GM21825 (cell line): Measurements from ENCODE around the gene FSIP2.

Source experiments
- ATAC-seq: cut with Tn5 transposase; IDR thresholded peaks from one replicate; pipeline ENCODE4 v1.9.1; 2021; ENCODE audit warnings: mild to moderate bottlenecking, moderate library complexity; ENCODE audit not compliant: unreplicated experiment

The FSIP2 gene

GRCh38 chr2:185880396-185880795, 141.8 kb downstream of the FSIP2 start:
- no peak for ATAC-seq
